HG03342 (cell line): ENCODE data around the gene TAF7.
"Not testable (repeated sequence)": the region's sequence is repeated elsewhere in the genome, so short reads cannot be mapped to it uniquely, and the experiment has no call there.

Experiments
- ATAC-seq: cut with Tn5 transposase; IDR thresholded peaks from one replicate; pipeline ENCODE4 v1.9.1; 2021; ENCODE audit warnings: mild to moderate bottlenecking, moderate library complexity; ENCODE audit not compliant: unreplicated experiment

The TAF7 gene

GRCh38 chr5:141340781-141341354 is 20.3 kb upstream of the TAF7 start:
- ATAC-seq: not testable (repeated sequence)

- ATAC-seq: no peak
Measured at GRCh38 chr5:141338538-141339306, 18.1 kb upstream of the TAF7 start, which contains the start of gene PCDHGA2. PCDHGA2 (plus strand) TSS chr5:141338760.

DNA sequence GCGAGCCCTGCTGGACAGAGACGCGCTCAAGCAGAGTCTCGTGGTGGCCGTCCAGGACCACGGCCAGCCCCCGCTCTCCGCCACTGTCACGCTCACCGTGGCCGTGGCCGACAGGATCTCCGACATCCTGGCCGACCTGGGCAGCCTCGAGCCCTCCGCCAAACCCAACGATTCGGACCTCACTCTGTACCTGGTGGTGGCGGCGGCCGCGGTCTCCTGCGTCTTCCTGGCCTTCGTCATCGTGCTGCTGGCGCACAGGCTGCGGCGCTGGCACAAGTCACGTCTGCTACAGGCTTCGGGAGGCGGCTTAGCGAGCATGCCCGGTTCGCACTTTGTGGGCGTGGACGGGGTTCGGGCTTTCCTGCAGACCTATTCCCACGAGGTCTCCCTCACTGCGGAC is 12.0 kb upstream of the TAF7 start:
- not testable (repeated sequence) for ATAC-seq

DNA sequence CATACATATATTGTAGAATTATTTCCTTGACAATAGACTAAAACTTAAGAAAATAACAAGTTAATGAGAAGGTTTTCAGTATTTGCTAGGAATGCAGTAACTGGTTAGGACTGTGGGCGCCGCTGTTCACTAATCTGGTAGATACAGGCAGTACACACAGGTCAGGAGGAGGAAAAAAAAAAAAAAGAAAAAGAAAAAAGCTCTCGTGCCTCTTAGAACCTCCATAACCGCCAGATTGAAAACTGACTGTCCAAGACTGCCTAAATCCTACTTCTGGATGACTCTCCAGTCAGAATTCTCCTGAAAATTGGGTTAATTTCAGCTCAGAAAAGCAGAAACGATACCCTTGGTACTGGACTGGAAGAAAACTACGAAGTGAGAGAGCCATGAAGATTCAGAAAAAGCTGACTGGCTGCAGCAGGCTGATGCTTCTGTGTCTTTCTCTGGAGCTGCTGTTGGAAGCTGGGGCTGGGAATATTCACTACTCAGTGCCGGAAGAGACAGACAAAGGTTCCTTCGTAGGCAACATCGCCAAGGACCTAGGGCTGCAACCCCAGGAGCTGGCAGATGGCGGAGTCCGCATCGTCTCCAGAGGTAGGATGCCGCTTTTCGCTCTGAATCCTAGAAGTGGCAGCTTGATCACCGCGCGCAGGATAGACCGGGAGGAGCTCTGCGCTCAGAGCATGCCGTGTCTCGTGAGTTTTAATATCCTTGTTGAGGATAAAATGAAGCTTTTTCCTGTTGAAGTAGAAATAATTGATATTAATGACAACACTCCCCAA is 9.9 kb upstream of the TAF7 start, which contains the start of gene PCDHGA1:
Gene PCDHGA1 (plus strand): TSS at position 216 of the 782 bp plus-strand sequence.
- no peak for ATAC-seq

DNA sequence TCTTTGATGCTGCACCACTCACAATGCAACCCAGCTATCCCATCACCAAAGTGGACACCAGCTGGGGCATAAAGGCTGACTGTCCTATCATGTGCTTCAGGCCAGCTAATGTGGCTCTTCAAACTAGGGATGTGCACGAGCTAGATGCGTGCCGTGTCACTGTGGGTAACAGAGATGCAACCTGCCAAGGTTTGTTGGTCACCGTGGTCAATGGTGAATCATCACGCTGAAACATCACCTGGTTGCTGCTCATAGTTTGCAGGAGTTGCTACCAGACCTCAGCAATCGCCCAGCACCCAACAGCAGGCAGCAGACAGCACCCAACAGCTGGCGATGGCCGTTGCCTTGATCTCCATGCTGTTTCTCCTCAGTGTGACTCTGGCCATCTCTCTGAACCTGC is 7.6 kb upstream of the TAF7 start:
- ATAC-seq: no peak

- peak; percentile 83 for ATAC-seq
Measured at GRCh38 chr5:141326088-141326854, 5.7 kb upstream of the TAF7 start.

GRCh38 chr5:141322261-141322660 is 1.7 kb upstream of the TAF7 start:
- no peak for ATAC-seq

- no peak for ATAC-seq
Measured at GRCh38 chr5:141319699-141320098, 885 bp downstream of the TAF7 start.

DNA sequence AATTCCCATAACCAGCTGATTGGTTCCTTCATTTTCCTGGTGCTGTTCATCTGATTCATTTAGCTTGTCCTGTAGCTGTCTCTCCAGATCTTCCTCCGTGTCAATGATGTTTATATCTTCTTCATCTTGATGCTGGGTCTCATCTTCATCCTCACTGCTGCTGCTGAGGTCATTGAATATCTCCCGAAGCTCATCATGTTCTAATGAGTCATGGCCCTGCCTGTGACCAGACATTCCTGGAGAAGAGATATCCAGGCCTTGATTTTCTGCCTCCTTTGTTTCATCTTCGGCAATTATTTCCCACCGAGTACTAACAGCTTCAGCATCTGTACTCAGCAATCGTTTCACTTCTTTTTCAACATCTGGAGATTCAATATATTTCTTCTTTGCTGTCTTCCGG is 1.4 kb downstream of the TAF7 start:
- no peak for ATAC-seq

DNA sequence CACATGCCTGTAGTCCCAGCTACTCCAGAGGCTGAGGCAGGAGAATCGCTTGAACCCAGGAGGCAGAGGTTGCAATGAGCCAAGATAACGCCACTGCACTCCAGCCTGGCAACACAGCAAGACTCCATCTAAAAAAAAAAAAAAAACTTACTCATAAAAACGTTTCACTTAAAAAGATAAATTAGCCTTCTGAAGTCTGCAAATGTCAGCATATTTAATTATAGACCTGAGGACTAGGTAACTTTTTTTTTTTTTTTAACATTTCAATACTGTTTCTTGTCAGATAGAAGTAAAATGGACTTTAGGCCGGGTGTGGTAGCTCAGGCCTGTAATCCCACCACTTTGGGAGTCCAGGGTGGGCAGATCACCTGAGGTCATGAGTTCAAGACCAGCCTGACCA is 3.6 kb downstream of the TAF7 start:
- not testable (repeated sequence) for ATAC-seq

DNA sequence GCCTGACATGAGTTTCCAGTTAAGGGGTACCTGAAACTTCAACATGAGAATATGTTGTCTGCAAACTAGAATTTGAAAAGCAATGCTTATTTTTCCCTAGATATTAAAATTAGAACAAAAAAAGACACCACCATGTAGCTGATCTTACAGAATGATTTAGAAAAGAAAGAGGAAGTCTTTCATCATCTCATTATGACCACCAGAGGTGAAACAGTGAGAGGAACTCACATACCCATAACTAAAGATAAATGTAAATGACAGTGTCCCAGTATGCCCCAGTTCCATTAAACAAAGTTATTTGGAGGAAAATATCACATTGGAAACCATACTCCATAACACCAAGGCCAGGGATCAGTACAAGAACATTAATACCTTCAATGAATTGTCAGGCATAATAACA is 6.9 kb downstream of the TAF7 start:
- no peak for ATAC-seq

DNA sequence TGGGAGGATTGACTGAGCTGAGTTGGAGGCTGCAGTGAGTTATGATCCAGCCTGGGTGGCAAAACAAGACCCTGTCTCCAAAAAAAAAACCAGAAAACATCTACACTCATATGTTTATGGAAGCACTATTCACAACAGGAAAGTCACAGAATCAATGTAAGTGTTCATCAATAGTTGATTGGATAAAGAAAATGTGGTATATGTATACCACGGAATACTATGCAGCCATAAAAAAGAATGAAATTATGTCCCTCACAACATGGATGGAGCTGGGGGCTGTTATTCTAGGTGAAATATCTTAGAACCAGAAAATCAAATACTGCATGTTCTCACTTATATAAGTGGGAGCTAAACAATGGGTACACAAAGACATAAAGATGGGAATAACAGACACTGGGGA is 14.0 kb downstream of the TAF7 start:
- no peak for ATAC-seq

- no peak for ATAC-seq
Measured at GRCh38 chr5:141303756-141304155, 16.8 kb downstream of the TAF7 start, which contains the start of gene SLC25A2. SLC25A2 (minus strand) TSS chr5:141304049; CDS start chr5:141303865, 184 bp downstream.

DNA sequence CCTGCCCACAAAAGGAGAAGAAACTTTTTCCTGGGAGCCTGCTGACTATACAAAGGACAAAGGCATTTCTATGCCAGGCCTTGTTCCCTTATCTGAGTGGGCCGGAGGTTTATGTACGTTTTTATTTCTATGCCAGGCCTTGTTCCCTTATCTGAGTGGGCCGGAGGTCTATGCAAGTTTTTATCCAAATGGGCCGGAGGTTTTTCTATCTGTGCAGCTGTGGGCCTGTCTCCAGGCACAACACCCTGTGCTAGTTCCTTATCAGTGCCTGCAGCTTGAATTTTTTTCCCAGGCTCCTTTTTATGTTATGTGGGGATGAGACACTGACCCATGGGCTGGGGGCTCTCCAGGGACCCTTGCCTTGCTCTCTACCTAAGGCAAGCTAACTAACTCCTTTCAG is 22.2 kb downstream of the TAF7 start:
- ATAC-seq: no peak

DNA sequence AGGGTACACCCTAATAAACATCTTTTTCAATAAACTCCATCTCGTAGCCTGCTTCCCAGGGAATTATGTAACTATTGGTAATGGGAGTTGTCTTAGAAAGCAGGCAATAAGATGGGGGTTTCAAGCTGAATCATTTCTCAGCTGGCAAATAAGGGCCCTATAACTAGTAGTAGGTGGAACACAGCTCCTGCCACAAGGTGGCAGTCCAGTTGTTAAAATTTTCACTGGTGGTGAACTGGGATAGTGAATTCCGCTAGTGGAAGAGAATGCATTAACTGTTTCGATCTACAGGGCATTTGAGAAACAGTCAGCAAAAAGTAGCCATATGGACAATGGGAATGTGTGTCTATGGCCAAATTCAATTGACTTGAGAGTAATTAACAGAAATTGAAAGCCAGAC is 47.7 kb downstream of the TAF7 start:
- no peak for ATAC-seq

DNA sequence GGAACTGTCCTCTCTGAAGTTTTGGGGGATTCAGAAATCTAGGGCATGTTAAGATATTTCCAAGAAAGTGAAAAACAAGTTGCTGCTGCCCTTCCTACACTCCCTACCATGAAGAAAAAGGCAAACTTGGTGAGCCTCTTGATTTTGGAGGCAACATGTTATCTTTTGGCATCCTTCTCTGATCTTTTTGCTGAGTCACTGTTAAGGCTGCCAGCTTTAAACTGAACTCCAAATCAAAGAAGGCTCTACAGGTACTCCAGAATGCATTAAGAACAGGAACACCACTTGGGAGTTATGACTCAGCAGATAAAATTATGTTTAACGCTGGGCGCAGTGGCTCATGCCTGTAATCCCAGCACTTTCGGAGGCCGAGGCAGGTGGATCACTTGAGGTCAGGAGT is 51.4 kb downstream of the TAF7 start:
- no peak for ATAC-seq
